CD4-positive, alpha-beta T cell treated with Interleukin-4 for 4 hours (primary cell): ENCODE measurements around the gene ASPM.
"Not testable (repeated sequence)": the region's sequence is repeated elsewhere in the genome, so short reads cannot be mapped to it uniquely, and the experiment has no call there.

Experiments used
- DNase-seq: peaks from one replicate; pipeline ENCODE4 v3.0.0-alpha.2; 2020

The ASPM gene

DNA sequence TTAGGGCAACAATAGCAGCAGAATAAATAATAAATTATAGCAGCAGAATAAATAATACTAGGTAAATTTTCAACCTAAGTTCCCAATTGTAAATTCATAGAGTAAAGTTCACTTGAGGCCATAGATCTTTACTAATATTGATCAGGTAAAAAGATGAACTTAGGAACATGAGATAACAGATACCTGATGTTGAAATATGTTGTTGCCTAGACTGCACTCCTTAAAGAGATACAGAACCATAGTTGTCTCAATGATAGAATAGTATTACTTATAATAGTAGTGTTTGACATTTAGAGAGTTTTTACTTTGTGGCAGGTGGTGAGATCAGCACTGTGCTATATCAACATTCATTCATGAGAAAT lies 79.0 kb downstream of the ASPM start:
- no peak for DNase-seq

DNA sequence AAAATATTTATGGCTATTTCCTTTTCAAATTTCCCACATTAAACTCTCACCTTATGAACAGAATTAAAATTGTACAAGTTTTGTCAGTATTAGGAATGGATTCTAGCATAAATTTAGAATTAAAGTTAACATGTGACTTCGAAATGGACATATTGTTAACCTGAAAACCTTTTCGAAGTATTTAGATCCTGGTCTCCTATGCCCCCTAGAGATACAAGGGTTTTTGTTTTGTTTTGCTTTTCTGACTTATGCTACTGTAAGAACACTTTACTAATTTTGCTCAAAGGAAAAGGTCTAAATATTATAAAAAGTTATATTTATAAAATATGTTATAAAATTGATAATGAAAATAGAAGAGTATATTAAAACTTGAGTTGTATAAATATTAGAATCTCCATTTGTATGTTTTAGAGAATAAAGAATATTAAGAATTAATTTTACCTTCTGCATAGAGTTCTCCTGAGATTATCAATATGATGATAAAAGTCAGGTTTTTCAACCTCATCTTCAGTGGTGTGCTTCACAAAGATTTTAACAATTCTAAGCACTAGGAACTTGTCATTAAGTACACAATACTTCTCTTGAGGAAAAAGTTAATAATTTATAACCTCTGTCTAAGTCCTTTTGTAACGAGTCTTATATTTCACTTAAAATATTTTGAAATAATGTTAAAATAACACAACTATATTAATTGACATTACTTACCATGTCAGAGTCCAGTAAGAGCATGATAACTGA lies 79.6 kb downstream of the ASPM start, which contains the start of gene F13B:
TSS of gene F13B (minus strand) at position 542 of the 738 bp plus-strand sequence. CDS start at position 505, 37 bp downstream.
- DNase-seq: no peak

DNA sequence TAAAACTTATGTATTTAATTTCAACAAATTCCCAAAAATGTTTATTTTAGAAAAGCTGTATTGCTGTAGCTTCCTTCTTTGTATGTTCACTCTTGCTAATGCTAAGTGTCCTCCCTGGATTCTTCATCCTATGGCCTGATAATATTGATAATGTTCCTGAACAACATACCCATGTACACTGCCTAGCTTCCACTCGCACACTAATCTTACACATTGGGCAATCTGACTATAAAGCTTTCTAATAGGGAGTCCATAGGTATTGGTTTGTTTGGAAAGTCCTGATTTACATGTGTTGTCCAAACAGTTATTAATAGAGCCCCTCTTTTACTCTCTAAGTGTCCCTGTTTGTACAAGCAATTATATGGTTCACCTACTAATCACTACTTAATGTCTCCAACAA lies 80.2 kb downstream of the ASPM start:
- DNase-seq: no peak

DNA sequence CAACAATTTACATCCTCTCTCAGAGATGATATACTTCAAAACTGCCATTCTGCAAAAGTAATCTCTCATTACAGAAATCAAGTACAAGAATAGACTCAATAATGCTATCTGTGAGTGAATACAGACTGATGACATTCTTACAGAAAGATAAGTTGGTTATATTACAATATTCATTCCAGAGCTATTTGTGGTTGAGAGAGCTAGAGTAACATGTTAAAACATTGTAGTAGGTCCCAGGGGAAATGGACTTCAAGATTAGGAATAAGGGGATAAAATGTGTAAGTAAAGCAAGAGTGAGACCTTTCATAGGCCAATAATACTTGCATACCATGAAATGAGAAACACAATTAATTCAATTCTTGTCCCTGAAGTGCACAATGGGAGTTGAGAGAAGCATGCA lies 80.9 kb downstream of the ASPM start:
- DNase-seq: no peak

DNA sequence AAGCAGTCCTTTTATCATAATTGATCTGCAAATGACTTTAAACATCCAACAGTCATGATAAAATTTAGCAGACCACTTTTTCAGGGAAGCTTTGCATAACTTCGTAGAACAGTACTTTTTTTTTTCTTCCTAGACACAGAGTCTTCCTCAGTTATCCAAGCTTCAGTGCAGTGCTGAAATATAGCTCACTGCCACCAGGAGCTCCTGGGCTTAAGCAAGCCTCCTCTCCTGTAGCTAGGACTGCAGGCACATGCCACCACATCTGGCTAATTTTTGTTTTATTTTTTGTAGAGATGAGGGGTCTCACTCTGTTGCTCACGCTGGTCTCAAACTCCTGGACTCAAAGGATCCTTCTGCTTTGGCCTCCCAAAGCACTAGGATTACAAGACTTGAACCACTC lies 83.3 kb downstream of the ASPM start:
- no peak for DNase-seq

DNA sequence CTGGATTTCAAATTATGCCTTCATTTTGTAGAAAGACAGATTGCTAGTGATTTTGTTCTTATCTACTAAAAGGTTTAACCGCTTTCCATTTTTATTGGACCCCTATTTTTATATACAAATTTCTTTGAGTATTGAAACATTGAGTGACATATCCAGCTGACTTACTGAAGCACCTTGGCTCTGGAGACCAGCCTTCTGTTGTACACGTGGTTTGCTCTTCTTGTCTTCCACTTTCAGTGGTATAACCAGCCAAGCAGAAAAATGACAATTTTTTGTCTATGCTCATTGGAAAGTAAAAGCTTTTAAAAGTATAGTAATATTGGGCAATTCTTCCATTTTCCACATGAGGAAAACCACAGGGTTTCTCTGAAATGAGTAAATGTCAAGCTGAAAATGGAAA lies 83.8 kb downstream of the ASPM start:
- no peak for DNase-seq

DNA sequence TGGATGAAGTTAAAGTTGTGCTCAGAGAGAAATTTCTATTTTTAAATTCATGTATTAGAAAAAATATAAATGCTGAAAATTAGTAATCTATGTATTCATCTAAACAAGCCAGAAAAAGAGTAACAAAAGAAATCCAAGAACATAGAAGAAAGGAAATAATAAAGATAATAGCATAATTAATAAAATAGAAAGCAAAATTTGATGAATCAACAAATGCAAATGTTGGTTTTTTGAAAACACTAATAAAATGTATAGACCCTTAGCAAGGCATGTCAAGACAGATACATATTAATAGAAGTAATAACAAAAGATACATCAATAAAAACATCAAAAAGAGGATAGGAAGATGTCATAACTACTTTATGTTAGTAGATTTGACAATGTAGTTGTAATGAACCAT lies 97.4 kb downstream of the ASPM start:
- no peak for DNase-seq

DNA sequence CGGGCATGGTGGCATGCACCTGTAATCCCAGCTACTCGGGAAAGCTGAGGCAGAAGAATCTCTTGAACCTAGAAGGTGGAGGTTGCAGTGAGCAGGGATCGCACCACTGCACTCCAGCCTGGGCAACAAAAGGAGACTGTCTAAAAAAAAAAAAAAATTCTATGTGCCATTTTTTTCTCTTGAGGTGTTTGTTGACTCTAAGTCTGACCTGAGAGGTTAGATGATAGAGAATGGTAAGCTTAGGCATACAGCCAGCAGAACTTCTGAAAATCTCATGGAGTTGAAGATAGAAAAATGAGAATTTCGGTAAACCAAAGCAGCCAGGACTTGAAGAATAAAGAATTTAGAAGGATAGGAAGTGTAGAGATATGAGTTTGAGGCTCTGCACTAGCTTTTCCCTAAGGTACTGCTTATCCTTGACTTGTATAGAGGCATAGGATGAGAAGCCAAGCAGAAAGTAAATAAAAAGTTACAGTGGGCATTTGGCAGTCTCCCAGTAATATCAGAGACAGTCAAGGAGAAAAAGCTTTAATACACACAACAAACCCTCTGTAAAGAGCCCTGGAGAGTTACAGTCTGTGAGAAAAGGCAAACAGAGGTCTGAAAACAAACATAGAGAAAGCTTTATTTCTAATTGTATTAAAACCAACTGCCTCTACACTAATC lies 103.7 kb downstream of the ASPM start:
- DNase-seq: no peak

DNA sequence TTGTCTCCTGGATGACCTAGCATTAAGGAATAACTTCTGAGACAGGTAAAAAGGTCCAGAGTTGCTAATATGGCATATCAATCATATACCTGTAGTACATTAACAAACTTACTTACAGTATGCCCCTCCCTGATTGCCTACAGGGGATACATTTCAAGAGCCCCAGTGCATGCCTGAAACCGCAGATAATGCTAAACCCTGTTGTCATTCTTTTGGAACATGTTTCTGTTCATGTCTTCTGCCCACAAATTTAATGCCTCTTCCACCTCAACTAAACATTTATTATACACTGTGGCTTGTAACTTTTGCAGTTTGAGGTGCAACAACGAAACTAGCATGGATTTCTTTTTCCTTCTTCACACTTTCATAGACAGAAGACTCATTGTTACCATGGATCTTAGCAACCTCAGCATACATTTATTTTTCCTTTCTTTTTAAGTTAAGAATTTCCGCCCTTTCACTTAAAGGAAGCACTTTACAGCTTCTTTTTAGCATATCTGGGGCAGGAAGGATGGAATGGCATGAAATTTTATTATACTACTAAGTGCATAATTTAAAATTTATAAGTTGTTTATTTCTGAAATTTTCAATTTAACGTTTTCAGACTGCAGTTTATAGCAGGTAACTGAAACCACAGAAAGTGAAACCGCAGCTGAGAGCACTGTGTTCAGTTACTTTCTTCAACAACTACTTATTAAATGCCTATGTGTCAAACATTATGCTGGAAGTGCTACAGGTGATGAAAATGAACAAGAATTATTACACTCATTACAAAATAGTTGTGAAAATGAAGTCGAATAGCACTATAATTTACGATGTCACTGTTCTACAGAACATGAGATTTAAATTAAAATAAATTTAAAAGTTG lies 104.7 kb downstream of the ASPM start:
- DNase-seq: no peak

DNA sequence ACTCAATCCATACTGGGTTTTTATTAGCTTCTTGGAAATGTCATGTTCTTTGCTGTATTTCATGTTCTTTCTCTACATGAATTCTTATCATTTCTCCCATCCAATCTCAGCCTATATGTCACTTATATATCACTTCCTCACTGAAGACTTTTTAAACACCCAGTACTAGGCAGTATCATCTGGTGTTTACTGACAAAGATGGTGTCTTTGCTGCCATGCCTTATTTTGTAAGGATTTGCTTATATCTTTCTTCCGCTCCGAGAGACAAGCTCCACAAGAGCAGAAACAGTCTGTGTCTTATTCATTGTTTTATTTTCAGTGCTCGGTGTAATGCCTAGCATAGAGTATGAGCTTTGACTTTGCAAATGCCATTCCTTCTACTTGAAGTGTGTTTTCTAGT lies 109.6 kb downstream of the ASPM start:
- DNase-seq: no peak

DNA sequence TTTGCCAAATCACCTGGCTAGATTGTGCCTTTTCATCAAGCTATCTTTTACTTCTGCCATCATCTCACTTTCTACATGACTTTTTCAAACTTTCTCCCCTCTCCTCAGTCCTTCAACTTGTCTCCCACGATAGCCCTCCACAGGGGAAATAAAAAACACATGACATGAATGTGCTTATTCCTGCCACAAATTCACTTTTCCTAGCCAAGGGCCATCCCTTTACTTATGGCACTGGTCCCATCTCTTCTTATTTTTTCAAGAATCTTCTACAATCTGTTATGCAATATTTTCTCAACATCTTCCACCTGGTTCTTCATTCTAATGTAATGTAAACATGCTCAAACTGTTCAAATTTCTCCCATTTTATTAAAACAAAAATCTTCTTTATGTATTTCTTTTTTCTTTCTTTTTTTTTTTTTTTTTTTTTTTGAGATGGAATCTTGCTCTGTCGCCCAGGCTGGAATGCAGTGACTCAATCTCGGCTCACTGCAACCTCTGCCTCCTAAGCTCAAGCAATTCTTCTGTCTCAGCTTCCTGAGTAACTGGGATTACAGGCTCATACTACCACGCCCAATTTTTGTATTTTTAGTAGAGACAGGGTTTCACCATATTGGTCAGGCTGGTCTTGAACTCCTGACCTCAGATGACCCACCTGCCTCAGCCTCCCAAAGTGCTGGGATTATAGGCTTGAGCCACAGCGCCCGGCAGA lies 111.7 kb downstream of the ASPM start:
- DNase-seq: not testable (repeated sequence)
